ENCODE results near the gene NT5M.

Gene NT5M

GRCh38 chr17:17387017-17387497 is 83.9 kb downstream of the NT5M start:
- DNase-seq (ENCODE audit: low read depth) = no peak
- TF ChIP-seq CTCF (conservative IDR thresholded peaks at IDR 0.05; ENCODE audit: control insufficient read depth, insufficient read depth, low read depth, low read length) = no peak
- H3K4me3 ChIP-seq (ENCODE audit: control insufficient read depth, low read depth, low read length) = no peak overlapping the region

- TF ChIP-seq CTCF (conservative IDR thresholded peaks at IDR 0.05; ENCODE audit: control insufficient read depth, insufficient read depth, low read depth, low read length) = peak; percentile 7
Measured at GRCh38 chr17:17387498-17388362, 84.6 kb downstream of the NT5M start.

GRCh38 chr17:17388657-17389496 is 85.7 kb downstream of the NT5M start:
- no peak for DNase-seq (ENCODE audit: low read depth)
- H3K4me3 ChIP-seq (ENCODE audit: control insufficient read depth, low read depth, low read length) = no peak overlapping the region
- TF ChIP-seq CTCF (conservative IDR thresholded peaks at IDR 0.05; ENCODE audit: control insufficient read depth, insufficient read depth, low read depth, low read length) = no peak

More at GRCh38 chr17:17387498-17388362, 84.6 kb downstream of the NT5M start:
- no peak for DNase-seq (ENCODE audit: low read depth)
- no peak overlapping the region for H3K4me3 ChIP-seq (ENCODE audit: control insufficient read depth, low read depth, low read length)

GRCh38 chr17:17391668-17392370 is 88.6 kb downstream of the NT5M start:
- no peak overlapping the region for H3K4me3 ChIP-seq (ENCODE audit: control insufficient read depth, low read depth, low read length)
- no peak for DNase-seq (ENCODE audit: low read depth)
- no peak for TF ChIP-seq CTCF (conservative IDR thresholded peaks at IDR 0.05; ENCODE audit: control insufficient read depth, insufficient read depth, low read depth, low read length)

GRCh38 chr17:17393976-17394375 is 90.8 kb downstream of the NT5M start:
- no peak for TF ChIP-seq CTCF (conservative IDR thresholded peaks at IDR 0.05; ENCODE audit: control insufficient read depth, insufficient read depth, low read depth, low read length)
- H3K4me3 ChIP-seq (ENCODE audit: control insufficient read depth, low read depth, low read length) = no peak overlapping the region
- DNase-seq (ENCODE audit: low read depth) = no peak

- H3K4me3 ChIP-seq (ENCODE audit: control insufficient read depth, low read depth, low read length) = no peak overlapping the region
- DNase-seq (ENCODE audit: low read depth) = no peak
- no peak for TF ChIP-seq CTCF (conservative IDR thresholded peaks at IDR 0.05; ENCODE audit: control insufficient read depth, insufficient read depth, low read depth, low read length)
Measured at GRCh38 chr17:17394494-17394893, 91.3 kb downstream of the NT5M start.
